IPS DF 6.9 (cell line): ENCODE measurements around the gene PRDX3.

ENCODE experiments used
- DNase-seq: peaks from one replicate; pipeline ENCODE4 v3.0.0-alpha.2; 2013; ENCODE audit warnings: low read depth, low spot score
- H3K27ac ChIP-seq: one replicate; pipeline ENCODE4 v1.5.1; 2013; ENCODE audit warnings: low read length, control low read depth
- H3K27me3 ChIP-seq: 2 replicates; pipeline ENCODE4 v1.6.1; 2013; ENCODE audit warnings: mild to moderate bottlenecking, low read length; ENCODE audit not compliant: control insufficient read depth, insufficient read depth
- H3K36me3 ChIP-seq: 2 replicates; pipeline ENCODE4 v1.6.1; 2013; ENCODE audit warnings: low read length; ENCODE audit not compliant: control insufficient read depth, insufficient read depth
- H3K4me1 ChIP-seq: 2 replicates; pipeline ENCODE4 v1.6.1; 2013; ENCODE audit warnings: low read length; ENCODE audit not compliant: control insufficient read depth, insufficient read depth
- H3K4me3 ChIP-seq: 2 replicates; pipeline ENCODE4 v1.5.1; 2013; ENCODE audit warnings: mild to moderate bottlenecking, low read length
- H3K9me3 ChIP-seq: 2 replicates; pipeline ENCODE4 v1.6.1; 2013; ENCODE audit warnings: low read length, inconsistent platforms; ENCODE audit not compliant: control insufficient read depth, insufficient read depth
- WGBS: extraction: QIAGEN DNeasy Blood & Tissue Kit; methylation state at CpG from one replicate; pipeline ENCODE4 v1.1.7; 2013; ENCODE audit warnings: mixed read lengths, missing lambda C conversion rate; ENCODE audit not compliant: insufficient read length, insufficient coverage; 5-methylcytosine and 5-hydroxymethylcytosine counted together

Gene PRDX3

DNA sequence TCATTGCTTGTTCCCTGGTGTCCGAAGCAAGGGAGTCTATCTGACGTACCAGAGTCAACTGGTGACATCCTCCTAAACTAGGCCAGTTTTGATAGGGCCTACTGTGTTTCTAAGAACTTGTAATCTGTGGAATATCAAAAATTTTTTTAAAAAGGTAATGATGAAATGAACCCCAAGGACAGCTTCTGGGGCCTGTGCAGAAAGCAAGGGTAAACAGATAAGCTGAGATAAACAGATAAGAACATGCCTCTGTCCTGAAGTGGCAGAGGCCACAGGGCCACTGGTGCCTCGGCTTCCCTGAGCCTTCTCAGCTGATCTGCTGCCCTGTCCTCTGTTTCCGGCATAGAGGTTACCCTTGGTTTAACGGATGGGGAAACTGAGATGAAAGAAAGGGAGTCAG lies 37.5 kb upstream of the PRDX3 start:
- H3K9me3 ChIP-seq, result no peaks in the 10 kb centered on the region
- no peaks in the 10 kb centered on the region for H3K27me3 ChIP-seq
- peaks cover 2% of the 10 kb centered on the region; the same call in 1 of the 2 replicates for H3K4me1 ChIP-seq
- DNase-seq, result no peak
- no peaks in the 10 kb centered on the region for H3K36me3 ChIP-seq
- WGBS, result no CpG with 5 or more reads among the region's 5 CpGs
- no peak overlapping the region for H3K27ac ChIP-seq
- no peak overlapping the region for H3K4me3 ChIP-seq

DNA sequence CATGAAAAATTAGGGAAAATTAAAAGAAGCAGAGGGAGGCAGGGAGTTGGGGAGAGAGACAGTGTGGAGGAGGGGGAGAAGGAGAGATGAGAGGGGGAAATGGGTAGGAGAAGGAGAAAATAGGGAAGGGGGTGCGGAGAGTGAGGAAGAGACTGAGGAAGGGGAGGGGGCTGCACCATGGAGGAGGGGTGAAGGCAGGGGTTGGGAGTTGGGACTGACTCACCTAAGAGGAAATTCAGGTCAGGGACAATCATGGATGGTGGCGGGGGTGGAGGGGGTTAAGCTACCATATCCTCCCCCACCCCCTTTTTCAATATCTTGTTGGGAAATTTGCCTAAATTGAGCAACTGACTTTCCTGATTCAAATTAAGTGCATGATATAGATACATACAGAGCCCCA lies 36.8 kb upstream of the PRDX3 start:
- no peak overlapping the region for H3K4me3 ChIP-seq

DNA sequence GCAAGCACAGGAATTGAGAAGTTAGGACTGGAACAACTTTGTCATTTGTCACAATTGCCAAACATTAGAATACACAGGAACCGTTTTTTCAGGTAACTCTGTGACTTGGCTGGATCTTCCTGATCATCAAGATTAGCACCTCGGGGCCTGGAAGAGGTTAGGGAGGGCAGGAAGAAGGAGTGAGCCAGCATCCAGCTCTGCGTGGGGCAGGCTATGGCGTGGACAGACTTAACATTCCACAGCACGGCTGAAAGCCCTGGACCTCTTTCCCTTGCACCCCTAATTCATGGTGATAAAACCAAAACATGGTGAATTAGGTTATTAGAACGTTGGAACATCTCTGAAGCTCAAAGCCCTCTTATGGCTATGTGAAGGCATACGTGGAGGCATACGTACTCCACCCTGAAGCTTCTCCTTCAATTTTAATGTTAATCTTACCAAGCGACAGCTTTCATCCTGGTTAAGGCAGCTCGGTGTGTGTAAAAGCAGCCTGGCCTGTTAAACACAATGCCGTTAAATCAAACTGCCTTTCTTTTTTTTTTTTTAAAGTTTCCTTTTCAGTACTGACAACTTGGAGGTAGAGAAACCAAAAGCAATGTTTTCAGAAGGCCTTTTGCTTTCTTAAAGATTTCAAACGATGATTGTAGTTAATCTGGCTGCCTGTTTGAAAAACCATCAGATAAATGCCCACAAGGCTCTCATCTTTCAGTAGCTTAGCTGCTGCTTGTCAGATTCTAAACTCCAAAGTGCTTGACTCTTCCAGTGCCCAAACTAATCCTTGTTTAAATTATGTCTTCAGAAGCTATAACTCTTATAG lies 33.2 kb upstream of the PRDX3 start:
- Histone ChIP-seq H3K4me1 (peaks cover 1% of the 10 kb centered on the region; the same call in 1 of the 2 replicates), H3K27me3 (peaks cover 12% of the 10 kb centered on the region; the same call in 1 of the 2 replicates), H3K9me3 (no peaks in the 10 kb centered on the region), H3K4me3 (no peak overlapping the region), H3K27ac (no peak overlapping the region), H3K36me3 (no peaks in the 10 kb centered on the region)
- no peak for DNase-seq
- no CpG with 5 or more reads among the region's 12 CpGs for WGBS

More for the DNA sequence above, 36.8 kb upstream of the PRDX3 start:
- peaks cover 2% of the 10 kb centered on the region; the same call in 1 of the 2 replicates for H3K4me1 ChIP-seq
- no peaks in the 10 kb centered on the region for H3K36me3 ChIP-seq
- no peaks in the 10 kb centered on the region for H3K27me3 ChIP-seq
- 100% methylated on average over 1 of the region's 2 CpGs for WGBS
- H3K9me3 ChIP-seq, result no peaks in the 10 kb centered on the region
- DNase-seq, result no peak
- H3K27ac ChIP-seq, result no peak overlapping the region

DNA sequence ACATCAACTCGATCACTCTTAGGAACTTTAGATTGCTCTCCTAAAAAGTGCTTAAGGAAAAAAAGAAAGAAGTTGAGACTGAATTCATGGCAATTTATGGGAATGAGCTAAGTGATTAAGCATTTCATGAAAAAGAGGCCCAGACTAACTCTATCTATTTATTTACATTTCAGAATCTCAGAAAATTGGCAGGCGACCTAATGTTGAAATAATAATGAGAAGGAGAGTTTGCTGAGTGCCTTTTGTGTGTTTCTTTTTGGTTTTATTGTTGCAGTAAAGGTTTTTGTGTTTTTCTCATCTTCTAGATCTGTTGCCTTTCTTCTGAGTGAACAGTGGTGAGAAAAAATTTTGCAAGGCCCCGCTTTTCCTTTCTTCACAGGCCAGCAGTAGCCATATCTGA lies 32.6 kb upstream of the PRDX3 start:
- DNase-seq, result no peak
- no peak overlapping the region for H3K27ac ChIP-seq

DNA sequence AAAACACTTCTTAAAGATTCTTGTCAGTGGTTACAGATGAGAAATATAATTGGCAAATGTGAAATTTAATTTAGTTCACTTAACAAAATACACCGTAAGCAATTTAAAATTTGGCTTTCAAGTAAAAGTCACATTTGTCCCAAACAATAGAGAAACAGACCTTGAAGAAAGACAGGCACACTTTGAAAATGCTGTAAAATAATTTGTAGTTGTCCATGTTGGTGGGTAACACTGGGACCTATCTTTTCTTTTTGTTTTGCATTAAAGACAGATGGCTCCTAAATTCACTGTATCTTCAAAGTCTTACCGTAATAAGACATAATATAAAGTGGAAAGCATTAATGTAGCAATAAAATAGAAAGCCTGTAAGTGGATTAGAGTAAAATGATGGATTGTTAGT lies 32.0 kb upstream of the PRDX3 start:
- no peak for DNase-seq
- Histone ChIP-seq H3K4me3 (no peak overlapping the region), H3K4me1 (peaks cover 1% of the 10 kb centered on the region; the same call in 1 of the 2 replicates), H3K27me3 (peaks cover 12% of the 10 kb centered on the region; the same call in 1 of the 2 replicates), H3K36me3 (no peaks in the 10 kb centered on the region), H3K27ac (no peak overlapping the region), H3K9me3 (no peaks in the 10 kb centered on the region)
- WGBS, result no CpG with 5 or more reads among the region's 2 CpGs

More for the DNA sequence above, 32.6 kb upstream of the PRDX3 start:
- no peak overlapping the region for H3K4me3 ChIP-seq
- H3K9me3 ChIP-seq, result no peaks in the 10 kb centered on the region
- no CpG with 5 or more reads among the region's 3 CpGs for whole genome bisulfite sequencing
- peaks cover 12% of the 10 kb centered on the region; the same call in 1 of the 2 replicates for H3K27me3 ChIP-seq
- H3K36me3 ChIP-seq, result no peaks in the 10 kb centered on the region
- peaks cover 1% of the 10 kb centered on the region; the same call in 1 of the 2 replicates for H3K4me1 ChIP-seq

DNA sequence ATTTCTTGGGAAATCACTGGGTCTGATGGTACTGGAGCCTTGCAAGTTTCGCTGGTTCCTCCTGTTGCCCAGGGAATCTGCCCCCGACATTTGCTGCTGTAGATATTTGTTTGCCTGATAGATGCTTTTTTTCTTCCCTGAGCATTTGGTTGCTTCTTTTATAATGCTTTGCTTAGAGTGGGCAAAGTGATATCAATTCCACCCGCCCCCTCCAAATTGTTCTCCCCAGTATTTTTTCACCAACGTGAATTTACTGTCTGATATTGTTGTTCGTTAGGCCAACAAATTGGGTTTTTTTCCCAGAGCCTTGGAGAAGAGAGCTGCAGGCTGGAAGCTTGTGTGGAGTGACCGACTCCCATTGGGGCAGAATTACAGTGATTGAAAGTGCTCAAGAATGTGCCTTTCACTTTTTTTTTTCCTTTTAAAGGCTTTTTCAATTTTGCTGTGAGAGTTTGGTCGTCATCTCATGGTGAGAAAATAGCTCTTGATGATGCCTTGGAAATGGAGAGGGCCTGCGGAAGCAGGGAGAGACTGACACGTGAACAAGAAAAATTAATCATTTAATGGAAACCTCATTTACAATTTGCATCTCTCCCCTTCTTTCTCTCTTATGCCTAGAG lies 31.2 kb upstream of the PRDX3 start:
- no peak for DNase-seq
- WGBS, result no CpG with 5 or more reads among the region's 9 CpGs
- H3K4me1 ChIP-seq, result peaks cover 1% of the 10 kb centered on the region; the same call in 1 of the 2 replicates
- H3K36me3 ChIP-seq, result no peaks in the 10 kb centered on the region
- H3K27me3 ChIP-seq, result peaks cover 12% of the 10 kb centered on the region; the same call in 1 of the 2 replicates
- H3K9me3 ChIP-seq, result no peaks in the 10 kb centered on the region
- no peak overlapping the region for H3K4me3 ChIP-seq
- no peak overlapping the region for H3K27ac ChIP-seq

DNA sequence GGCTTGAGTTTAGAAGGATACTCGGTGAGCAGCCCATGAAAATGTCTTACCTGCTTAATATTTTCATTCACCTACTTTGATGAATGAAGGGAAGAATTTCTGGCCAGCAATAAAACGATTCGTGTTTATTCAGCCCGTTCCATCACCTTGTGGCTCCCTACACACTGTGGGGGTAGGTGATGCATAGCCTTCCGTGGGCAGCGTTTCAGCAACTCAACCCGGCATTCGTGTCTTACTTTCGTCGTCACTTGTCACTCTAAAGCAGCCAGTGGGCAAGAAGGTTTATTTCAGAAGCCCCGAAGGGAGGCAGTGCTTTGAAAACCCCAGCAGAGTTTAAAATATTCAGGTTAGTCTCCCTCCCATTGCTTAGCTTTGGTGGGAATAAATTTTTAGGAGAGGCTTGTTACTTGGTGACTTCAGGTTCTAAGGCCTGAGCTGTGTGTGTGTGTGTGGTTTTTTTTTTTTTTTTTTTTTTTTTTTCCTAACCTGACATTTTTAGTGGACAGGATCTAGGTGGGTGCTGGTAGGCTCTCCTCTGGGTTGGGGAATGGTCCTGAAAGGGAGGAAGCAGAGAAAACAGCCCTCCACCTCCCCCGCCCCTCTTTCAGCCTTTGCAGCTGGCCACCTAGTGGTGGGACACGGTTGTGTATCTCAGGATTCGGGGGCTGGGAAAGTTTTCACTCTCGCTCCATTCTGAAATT lies 30.6 kb upstream of the PRDX3 start:
- H3K27ac ChIP-seq, result no peak overlapping the region
- no peak for DNase-seq

DNA sequence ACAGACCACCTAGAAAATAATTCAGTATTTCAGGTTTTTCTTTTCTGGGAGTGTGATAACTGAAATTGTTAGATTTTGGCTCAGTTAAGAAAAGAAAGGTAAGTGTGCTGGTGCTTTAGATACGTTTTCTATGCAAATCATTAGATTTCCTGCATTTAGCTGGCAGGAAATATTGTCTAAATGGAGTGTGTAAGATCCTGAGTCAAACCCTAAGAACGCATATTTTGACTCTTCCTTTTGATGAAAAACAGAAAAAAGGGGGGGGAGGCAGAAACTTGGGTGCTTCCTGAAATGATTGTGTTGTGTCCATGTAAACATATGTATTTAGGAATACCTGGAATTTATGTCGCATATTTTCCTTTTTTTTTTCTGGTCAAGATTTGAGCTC lies 29.9 kb upstream of the PRDX3 start:
- no peak overlapping the region for H3K27ac ChIP-seq
- WGBS, result no CpG with 5 or more reads among the region's 3 CpGs
- no peak for DNase-seq

More for the DNA sequence above, 30.6 kb upstream of the PRDX3 start:
- no peak overlapping the region for H3K4me3 ChIP-seq
- WGBS, result no CpG with 5 or more reads among the region's 15 CpGs
- peaks cover 12% of the 10 kb centered on the region; the same call in 1 of the 2 replicates for H3K27me3 ChIP-seq
- H3K36me3 ChIP-seq, result no peaks in the 10 kb centered on the region
- peaks cover 1% of the 10 kb centered on the region; the same call in 1 of the 2 replicates for H3K4me1 ChIP-seq
- no peaks in the 10 kb centered on the region for H3K9me3 ChIP-seq

DNA sequence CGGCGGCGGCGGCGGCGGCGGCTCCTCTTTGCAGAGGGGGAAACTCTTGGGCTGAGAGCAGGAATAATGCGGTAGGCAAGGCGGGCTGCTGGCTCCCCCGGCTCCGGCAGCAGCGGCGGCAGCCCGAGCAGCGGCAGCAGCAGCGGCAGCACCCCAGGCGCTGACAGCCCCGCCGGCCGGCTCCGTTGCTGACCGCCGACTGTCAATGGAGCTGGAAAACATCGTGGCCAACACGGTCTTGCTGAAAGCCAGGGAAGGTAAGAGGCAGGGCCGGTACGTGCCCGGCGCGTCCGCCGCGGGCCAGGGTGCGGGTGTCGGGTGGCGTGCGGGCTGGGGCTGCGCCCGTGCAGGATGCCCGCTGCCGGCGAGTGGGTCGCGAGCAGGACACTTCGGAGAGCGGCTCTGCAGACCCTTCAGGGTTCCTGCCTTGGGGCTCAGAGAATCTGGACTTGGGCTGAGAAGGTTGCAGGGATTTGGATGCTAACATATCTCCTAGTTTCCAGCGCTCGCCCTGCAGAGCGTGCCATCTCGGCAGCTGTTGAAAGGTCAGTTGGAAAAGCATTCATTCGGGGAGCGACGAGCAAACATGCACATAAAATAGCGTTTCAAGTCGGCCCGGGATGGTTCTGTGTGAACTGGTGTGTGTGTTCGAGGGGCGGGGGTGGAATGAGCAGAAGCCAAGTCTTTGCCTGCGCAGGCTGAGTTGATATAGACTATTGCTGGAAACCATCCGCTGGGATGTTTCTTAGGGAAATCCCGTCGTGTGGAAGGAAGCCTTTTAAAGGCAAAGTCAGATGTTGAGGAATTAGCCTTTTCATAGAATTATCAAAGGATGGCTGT lies 29.3 kb upstream of the PRDX3 start:
- H3K27me3 ChIP-seq, result peaks cover 12% of the 10 kb centered on the region; the same call in 1 of the 2 replicates
- H3K4me3 ChIP-seq, result peak overlapping the region; percentile 74; the same call in 1 of the 2 replicates
- H3K27ac ChIP-seq, result no peak overlapping the region
- WGBS, result no CpG with 5 or more reads among the region's 62 CpGs
- no peak for DNase-seq
- peaks cover 1% of the 10 kb centered on the region; the same call in 1 of the 2 replicates for H3K4me1 ChIP-seq
- H3K36me3 ChIP-seq, result no peaks in the 10 kb centered on the region
- no peaks in the 10 kb centered on the region for H3K9me3 ChIP-seq

More for the DNA sequence above, 29.9 kb upstream of the PRDX3 start:
- Histone ChIP-seq H3K4me1 (peaks cover 1% of the 10 kb centered on the region; the same call in 1 of the 2 replicates), H3K4me3 (no peak overlapping the region), H3K9me3 (no peaks in the 10 kb centered on the region), H3K36me3 (no peaks in the 10 kb centered on the region), H3K27me3 (peaks cover 12% of the 10 kb centered on the region; the same call in 1 of the 2 replicates)
